ENCODE measurements around the gene C1QA. TPM values are rescaled to one million over a fixed set of nuclear protein-coding genes. Genes with fewer than 3 reads are reported as not detected.

The C1QA gene
- polyA plus RNA-seq, 1 donor from 2014 or later, result not detected

DNA sequence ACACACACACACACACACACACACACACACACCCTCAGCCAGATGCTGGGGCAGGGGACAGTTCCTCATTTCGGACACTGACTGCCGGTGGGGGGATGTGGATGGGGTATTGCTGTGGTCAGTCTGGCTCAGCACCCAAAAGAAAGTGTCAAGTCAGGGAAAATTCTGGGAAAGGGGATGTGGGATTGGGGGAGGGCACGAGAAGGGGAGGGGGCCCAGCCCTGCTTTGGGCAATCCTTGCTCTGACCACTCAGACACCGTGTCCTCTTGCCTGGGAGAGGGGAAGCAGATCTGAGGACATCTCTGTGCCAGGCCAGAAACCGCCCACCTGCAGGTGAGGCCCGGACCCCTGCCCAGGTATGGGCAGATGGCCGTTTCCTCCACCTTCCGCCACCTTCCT lies 7.0 kb downstream of the C1QA start, which contains the start of gene C1QC:
Gene C1QC (plus strand): TSS at position 253 of the 400 bp plus-strand sequence. CDS start 391 bp downstream, outside the sequence.
- Histone ChIP-seq H3K4me2 (ENCODE audit: low read length) (no peak within 1 kb of the TSS), H3K27ac (ENCODE audit: low read length) (no peak within 1 kb of the TSS), H3F3A (ENCODE audit: insufficient read depth, low read length, poor library complexity, severe bottlenecking) (no peaks in the 10 kb centered on the region), H3K27me3 (ENCODE audit: insufficient read depth, low read depth, low read length) (no peaks in the 10 kb centered on the region), H2AFZ (ENCODE audit: low read depth, low read length) (no peak within 1 kb of the TSS), H3K9me3 (ENCODE audit: low read length) (no peaks in the 10 kb centered on the region), H3K9me2 (ENCODE audit: insufficient read depth, low read length) (no peaks in the 10 kb centered on the region), H3K4me3 (ENCODE audit: low read length) (no peak within 1 kb of the TSS), H4K20me1 (ENCODE audit: insufficient read depth) (no peaks in the 10 kb centered on the region), H3K36me3 (ENCODE audit: insufficient read depth, low read length) (no peaks in the 10 kb centered on the region), H3K79me2 (replicated peaks; ENCODE audit: insufficient read depth, low read length) (no peaks in the 10 kb centered on the region), H3K9ac (ENCODE audit: low read length) (no peak within 1 kb of the TSS)
- TF ChIP-seq MXI1 (conservative IDR thresholded peaks at IDR 0.05; ENCODE audit: poor library complexity, severe bottlenecking), result no peak
- no peak for TF ChIP-seq TAF1 (IDR thresholded peaks at IDR 0.05; ENCODE audit: low read depth)
- TF ChIP-seq, protein P1, sequence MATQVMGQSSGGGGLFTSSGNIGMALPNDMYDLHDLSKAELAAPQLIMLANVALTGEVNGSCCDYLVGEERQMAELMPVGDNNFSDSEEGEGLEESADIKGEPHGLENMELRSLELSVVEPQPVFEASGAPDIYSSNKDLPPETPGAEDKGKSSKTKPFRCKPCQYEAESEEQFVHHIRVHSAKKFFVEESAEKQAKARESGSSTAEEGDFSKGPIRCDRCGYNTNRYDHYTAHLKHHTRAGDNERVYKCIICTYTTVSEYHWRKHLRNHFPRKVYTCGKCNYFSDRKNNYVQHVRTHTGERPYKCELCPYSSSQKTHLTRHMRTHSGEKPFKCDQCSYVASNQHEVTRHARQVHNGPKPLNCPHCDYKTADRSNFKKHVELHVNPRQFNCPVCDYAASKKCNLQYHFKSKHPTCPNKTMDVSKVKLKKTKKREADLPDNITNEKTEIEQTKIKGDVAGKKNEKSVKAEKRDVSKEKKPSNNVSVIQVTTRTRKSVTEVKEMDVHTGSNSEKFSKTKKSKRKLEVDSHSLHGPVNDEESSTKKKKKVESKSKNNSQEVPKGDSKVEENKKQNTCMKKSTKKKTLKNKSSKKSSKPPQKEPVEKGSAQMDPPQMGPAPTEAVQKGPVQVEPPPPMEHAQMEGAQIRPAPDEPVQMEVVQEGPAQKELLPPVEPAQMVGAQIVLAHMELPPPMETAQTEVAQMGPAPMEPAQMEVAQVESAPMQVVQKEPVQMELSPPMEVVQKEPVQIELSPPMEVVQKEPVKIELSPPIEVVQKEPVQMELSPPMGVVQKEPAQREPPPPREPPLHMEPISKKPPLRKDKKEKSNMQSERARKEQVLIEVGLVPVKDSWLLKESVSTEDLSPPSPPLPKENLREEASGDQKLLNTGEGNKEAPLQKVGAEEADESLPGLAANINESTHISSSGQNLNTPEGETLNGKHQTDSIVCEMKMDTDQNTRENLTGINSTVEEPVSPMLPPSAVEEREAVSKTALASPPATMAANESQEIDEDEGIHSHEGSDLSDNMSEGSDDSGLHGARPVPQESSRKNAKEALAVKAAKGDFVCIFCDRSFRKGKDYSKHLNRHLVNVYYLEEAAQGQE (IDR thresholded peaks at IDR 0.05; ENCODE audit: borderline replicate concordance), result no peak
- no peak for TF ChIP-seq RAD21 (conservative IDR thresholded peaks at IDR 0.05)
- TF ChIP-seq, protein P2, sequence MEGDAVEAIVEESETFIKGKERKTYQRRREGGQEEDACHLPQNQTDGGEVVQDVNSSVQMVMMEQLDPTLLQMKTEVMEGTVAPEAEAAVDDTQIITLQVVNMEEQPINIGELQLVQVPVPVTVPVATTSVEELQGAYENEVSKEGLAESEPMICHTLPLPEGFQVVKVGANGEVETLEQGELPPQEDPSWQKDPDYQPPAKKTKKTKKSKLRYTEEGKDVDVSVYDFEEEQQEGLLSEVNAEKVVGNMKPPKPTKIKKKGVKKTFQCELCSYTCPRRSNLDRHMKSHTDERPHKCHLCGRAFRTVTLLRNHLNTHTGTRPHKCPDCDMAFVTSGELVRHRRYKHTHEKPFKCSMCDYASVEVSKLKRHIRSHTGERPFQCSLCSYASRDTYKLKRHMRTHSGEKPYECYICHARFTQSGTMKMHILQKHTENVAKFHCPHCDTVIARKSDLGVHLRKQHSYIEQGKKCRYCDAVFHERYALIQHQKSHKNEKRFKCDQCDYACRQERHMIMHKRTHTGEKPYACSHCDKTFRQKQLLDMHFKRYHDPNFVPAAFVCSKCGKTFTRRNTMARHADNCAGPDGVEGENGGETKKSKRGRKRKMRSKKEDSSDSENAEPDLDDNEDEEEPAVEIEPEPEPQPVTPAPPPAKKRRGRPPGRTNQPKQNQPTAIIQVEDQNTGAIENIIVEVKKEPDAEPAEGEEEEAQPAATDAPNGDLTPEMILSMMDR (IDR thresholded peaks at IDR 0.05; ENCODE audit: poor library complexity, severe bottlenecking), result no peak
- TF ChIP-seq SMC3 (conservative IDR thresholded peaks at IDR 0.05; ENCODE audit: poor library complexity), result no peak
- no peak for TF ChIP-seq EP300 (conservative IDR thresholded peaks at IDR 0.05; ENCODE audit: poor library complexity, severe bottlenecking)
- no peak for TF ChIP-seq EZH2 (IDR thresholded peaks at IDR 0.05; ENCODE audit: borderline replicate concordance, insufficient read depth, low read length, poor library complexity, severe bottlenecking)
- no peak for TF ChIP-seq POLR2AphosphoS5 (IDR thresholded peaks at IDR 0.05)

DNA sequence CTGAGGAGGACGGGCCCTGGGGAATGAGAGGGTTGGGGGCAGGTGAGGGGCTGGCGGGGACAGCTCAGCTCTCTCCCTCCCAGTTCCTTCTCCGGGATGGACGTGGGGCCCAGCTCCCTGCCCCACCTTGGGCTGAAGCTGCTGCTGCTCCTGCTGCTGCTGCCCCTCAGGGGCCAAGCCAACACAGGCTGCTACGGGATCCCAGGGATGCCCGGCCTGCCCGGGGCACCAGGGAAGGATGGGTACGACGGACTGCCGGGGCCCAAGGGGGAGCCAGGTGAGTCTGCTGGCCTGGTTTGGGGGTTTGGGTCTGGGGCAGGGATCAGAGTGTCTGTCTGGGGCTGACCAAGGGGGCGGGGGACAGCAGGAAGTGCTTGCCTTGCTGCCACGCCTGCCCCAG lies 7.5 kb downstream of the C1QA start:
- Histone ChIP-seq H3K9ac (ENCODE audit: low read length) (no peak overlapping the region), H3K9me2 (ENCODE audit: insufficient read depth, low read length) (no peaks in the 10 kb centered on the region), H3K9me3 (ENCODE audit: low read length) (no peaks in the 10 kb centered on the region), H3K4me3 (ENCODE audit: low read length) (no peak overlapping the region), H2AFZ (ENCODE audit: low read depth, low read length) (no peak overlapping the region), H4K20me1 (ENCODE audit: insufficient read depth) (no peaks in the 10 kb centered on the region), H3K27me3 (ENCODE audit: insufficient read depth, low read depth, low read length) (no peaks in the 10 kb centered on the region), H3K27ac (ENCODE audit: low read length) (no peak overlapping the region), H3F3A (ENCODE audit: insufficient read depth, low read length, poor library complexity, severe bottlenecking) (no peaks in the 10 kb centered on the region), H3K79me2 (replicated peaks; ENCODE audit: insufficient read depth, low read length) (no peaks in the 10 kb centered on the region), H3K4me2 (ENCODE audit: low read length) (no peak overlapping the region), H3K36me3 (ENCODE audit: insufficient read depth, low read length) (no peaks in the 10 kb centered on the region)
- TF ChIP-seq, protein P1 (IDR thresholded peaks at IDR 0.05; ENCODE audit: borderline replicate concordance), result no peak
- no peak for TF ChIP-seq EZH2 (IDR thresholded peaks at IDR 0.05; ENCODE audit: borderline replicate concordance, insufficient read depth, low read length, poor library complexity, severe bottlenecking)
- TF ChIP-seq SMC3 (conservative IDR thresholded peaks at IDR 0.05; ENCODE audit: poor library complexity), result no peak
- TF ChIP-seq RAD21 (conservative IDR thresholded peaks at IDR 0.05), result no peak
- TF ChIP-seq POLR2AphosphoS5 (IDR thresholded peaks at IDR 0.05), result no peak
- TF ChIP-seq, protein P2 (IDR thresholded peaks at IDR 0.05; ENCODE audit: poor library complexity, severe bottlenecking), result no peak

Measured in neural cell (in vitro differentiated cells).